AG04450 (cell line): Measurements from ENCODE around the gene SS18L1. TPM values are rescaled to one million over a fixed set of nuclear protein-coding genes. Genes with fewer than 3 reads are reported as not detected.

ENCODE experiments used
- CTCF ChIA-PET: fragments of 300-600, 350-600 bp; formaldehyde crosslinking; extraction: SDS; loops from one replicate; lab custom pipeline; 2022; ENCODE audit warnings: antibody characterized with exemption, inconsistent platforms; lab: Charles Lee
- POLR2A ChIA-PET: fragments of 350-600 bp; formaldehyde crosslinking; extraction: SDS; loops from one replicate; lab custom pipeline; 2021; ENCODE audit warnings: antibody characterized with exemption, inconsistent platforms; lab: Yijun Ruan, JAX
- DNase-seq: peaks from one replicate; pipeline ENCODE4 v3.0.0-alpha.2; 2011; ENCODE audit warnings: low read depth, low spot score
- H3K27ac ChIP-seq: one replicate; pipeline ENCODE4 v1.5.1; 2012; ENCODE audit warnings: low read depth, low read length, control low read depth
- H3K27me3 ChIP-seq: one replicate; pipeline ENCODE4 v1.6.0; 2012; ENCODE audit warnings: low read length; ENCODE audit not compliant: control insufficient read depth, insufficient read depth
- H3K4me3 ChIP-seq: 2 replicates; pipeline ENCODE4 v1.5.1; 2011; ENCODE audit warnings: mild to moderate bottlenecking, low read depth, low read length, control low read depth
- H3K9me3 ChIP-seq: 2 replicates; pipeline ENCODE4 v1.5.1; 2012; ENCODE audit warnings: low read length; ENCODE audit not compliant: control insufficient read depth, insufficient read depth
- polyA plus RNA-seq: library from polyadenylated mRNA; depleted of rRNA; stranded (reverse); fragments of >200 nt; gene quantifications from 2 replicates; pipeline ENCODE4 v1.2.3, GENCODE V29; 2011
- TF ChIP-seq, protein P1 (sequence below): IDR thresholded peaks from 2 replicates; pipeline ENCODE4 v1.5.1; 2011; ENCODE audit warnings: low read depth, low read length, control low read depth, inconsistent platforms

The SS18L1 gene
- polyA plus RNA-seq, 1 experiment = 6.8 TPM

DNA sequence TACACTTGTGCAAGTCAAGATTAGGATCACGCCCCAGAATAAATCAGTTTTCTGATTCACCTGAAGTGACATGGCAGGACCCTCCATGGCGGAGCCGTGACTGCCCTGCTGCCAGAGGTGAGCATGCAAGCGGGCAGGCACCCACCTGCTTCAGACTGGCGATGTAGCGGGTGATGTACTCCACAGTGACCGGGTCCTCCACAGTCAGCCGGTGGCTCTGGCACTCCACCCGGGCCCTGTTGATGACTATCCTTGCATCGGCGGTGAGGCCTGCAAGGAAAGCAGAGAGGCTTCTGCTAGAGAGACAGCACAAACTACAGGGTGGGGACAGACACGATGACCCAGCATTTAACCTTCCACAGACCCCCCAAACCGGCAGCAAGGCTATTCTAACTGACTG, 3.9 kb upstream of the SS18L1 start:
- no peaks in the 10 kb centered on the region for H3K27me3 ChIP-seq
- H3K9me3 ChIP-seq = no peaks in the 10 kb centered on the region
- no peak overlapping the region for H3K4me3 ChIP-seq
- TF ChIP-seq, protein P1, sequence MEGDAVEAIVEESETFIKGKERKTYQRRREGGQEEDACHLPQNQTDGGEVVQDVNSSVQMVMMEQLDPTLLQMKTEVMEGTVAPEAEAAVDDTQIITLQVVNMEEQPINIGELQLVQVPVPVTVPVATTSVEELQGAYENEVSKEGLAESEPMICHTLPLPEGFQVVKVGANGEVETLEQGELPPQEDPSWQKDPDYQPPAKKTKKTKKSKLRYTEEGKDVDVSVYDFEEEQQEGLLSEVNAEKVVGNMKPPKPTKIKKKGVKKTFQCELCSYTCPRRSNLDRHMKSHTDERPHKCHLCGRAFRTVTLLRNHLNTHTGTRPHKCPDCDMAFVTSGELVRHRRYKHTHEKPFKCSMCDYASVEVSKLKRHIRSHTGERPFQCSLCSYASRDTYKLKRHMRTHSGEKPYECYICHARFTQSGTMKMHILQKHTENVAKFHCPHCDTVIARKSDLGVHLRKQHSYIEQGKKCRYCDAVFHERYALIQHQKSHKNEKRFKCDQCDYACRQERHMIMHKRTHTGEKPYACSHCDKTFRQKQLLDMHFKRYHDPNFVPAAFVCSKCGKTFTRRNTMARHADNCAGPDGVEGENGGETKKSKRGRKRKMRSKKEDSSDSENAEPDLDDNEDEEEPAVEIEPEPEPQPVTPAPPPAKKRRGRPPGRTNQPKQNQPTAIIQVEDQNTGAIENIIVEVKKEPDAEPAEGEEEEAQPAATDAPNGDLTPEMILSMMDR = no peak
- ChIA-PET POLR2A (no interaction called here), CTCF (interaction anchor here (5.4 kb wide), 1 partner anchor 129 kb away, joined by 55 read pairs; no protein-coding TSS in a partner anchor)
- no peak for DNase-seq
- no peak overlapping the region for H3K27ac ChIP-seq

DNA sequence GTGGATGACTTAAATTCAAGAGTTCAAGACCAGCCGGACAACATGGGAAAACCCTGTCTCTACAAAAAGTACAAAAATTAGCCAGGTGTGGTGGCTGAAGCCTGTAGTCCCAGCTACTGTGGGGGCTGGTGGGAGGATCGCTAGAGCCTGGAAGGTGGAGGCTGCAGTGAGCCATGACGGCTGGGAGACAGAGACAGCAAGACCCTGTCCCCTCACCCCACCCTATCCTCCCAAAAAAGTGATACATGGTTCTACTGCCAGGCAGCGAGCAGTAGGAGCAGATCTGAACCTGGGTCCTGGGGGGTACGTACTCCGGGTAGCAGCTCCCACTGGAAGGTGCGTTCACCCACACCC, 2.5 kb upstream of the SS18L1 start:
- peak overlapping the region; percentile 69 for H3K4me3 ChIP-seq
- POLR2A ChIA-PET = no interaction called here
- CTCF ChIA-PET = interaction anchor here (1.8 kb wide), 1 partner anchor 130 kb away, joined by 18 read pairs; no protein-coding TSS in a partner anchor
- H3K27ac ChIP-seq = no peak overlapping the region
- TF ChIP-seq, protein P1 = no peak
- no peaks in the 10 kb centered on the region for H3K27me3 ChIP-seq
- H3K9me3 ChIP-seq = no peaks in the 10 kb centered on the region
- DNase-seq = no peak

DNA sequence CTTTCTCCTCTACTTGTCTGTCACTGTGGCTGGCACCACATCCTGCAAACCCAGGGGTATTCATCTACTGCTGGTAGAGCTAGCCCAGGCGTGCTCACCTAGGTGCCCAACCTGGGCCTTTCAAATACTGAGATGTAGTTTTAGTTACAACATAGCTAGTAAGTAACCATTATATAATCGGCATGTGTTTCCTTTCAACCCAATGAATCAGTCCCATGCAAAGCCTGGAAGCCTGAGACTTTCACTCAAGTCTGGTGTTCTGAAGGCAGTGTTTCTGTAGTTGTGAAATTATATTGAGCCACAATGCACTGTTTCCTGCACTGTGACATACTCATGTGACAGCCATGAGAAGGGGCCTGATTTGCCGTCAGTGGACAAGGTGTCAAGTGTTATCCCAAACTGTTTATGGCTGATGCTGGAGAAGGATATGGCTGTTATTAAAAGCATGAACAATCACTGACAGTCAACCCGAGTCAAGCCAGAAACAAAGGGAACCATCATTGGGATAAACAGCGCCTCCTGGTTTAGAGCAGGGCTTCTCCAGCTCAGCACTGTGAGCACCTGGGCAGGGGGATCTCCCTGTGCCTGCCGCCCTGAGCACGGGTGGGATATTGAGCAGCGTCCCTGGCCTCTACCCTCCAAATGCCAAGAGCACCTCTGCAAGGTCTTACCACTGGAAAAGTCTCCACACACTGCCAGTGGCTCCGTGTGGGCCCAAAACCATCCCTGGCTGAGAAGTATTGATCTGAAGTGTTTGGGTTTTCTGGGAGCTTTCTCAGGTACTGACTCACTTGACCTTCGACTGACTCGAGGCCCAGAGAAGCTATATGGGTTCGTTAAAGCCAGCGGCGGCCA, 1.9 kb upstream of the SS18L1 start:
- Histone ChIP-seq H3K9me3 (no peaks in the 10 kb centered on the region), H3K27ac (no peak overlapping the region), H3K27me3 (no peaks in the 10 kb centered on the region), H3K4me3 (peak overlapping the region; percentile 69)
- TF ChIP-seq, protein P1 = peak; percentile 50
- DNase-seq = no peak
- ChIA-PET CTCF (interaction anchor here (1.8 kb wide), 1 partner anchor 131 kb away, joined by 18 read pairs; no protein-coding TSS in a partner anchor), POLR2A (interaction anchor here (1.4 to 1.9 kb wide), 2 partner anchors 20 to 131 kb away, joined by 4 to 8 read pairs; partner anchors contain the start of gene LSM14B)

DNA sequence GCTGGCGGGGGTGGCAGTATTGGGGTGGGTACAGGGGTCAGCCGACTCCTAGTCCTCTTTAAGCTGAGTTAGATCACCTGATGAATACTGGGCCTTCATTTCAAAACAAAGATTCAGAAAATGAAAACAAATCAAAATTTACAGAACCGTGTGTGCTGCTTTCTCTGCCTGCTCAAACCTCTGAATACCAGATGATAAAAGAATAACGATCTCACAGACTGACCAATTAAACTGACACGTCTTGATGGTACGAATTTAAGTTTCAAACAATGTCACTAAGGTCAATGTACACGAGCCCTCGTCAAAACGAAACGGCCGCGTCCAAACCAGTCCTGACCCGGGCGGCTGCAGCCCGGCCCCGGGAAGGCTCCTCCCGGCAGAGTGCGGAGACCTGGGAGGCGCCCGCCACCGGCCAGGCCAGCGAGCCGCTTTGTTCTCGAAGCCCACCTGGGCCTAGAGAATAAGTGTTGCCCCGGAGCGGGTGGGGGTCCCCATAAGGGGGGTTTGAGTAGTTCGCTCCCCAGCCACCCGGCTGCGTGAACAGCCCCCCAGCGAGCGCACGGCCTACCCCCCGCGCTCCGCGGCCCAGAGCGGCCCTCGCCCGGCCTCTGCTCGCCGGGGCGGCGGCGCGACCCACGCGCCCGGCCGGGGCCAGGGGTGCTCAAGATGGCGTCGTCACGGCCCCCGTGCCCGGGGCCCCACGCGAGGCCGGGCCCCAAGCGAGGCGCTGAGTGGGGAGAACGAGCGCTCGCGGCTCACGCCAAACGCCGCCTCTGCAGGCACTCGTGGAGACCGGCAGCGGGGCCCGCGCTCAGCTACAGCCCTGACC, 1.1 kb upstream of the SS18L1 start:
- no peak for DNase-seq
- TF ChIP-seq, protein P1 = no peak
- ChIA-PET CTCF (interaction anchor here (1.8 kb wide), 1 partner anchor 132 kb away, joined by 18 read pairs; no protein-coding TSS in a partner anchor), POLR2A (interaction anchor here (0.6 to 1.9 kb wide), 3 partner anchors 21 to 132 kb away, joined by 3 to 8 read pairs (median 4); partner anchors contain the start of gene LSM14B)
- Histone ChIP-seq H3K9me3 (no peaks in the 10 kb centered on the region; the same call in 1 of the 2 replicates), H3K27me3 (no peaks in the 10 kb centered on the region), H3K4me3 (peak overlapping the region; percentile 69), H3K27ac (no peak overlapping the region)
